PC-9 (cell line): ENCODE results near the gene CHST3. TPM values are rescaled to one million over a fixed set of nuclear protein-coding genes. Genes with fewer than 3 reads are reported as not detected.

Experiments used
- BruUV-seq: library from RNA; stranded (reverse); fragments of 400-500 nt; replicated peaks from 2 replicates; lab custom pipeline; 2021; lab: Mats Ljungman, UMichigan
- CTCF ChIA-PET: fragments of 300-600 bp; sonication (Branson Sonifier 250); formaldehyde crosslinking; loops from one replicate; lab custom pipeline; 2022; ENCODE audit warnings: antibody characterized with exemption; lab: Charles Lee
- POLR2A ChIA-PET: fragments of 300-600 bp; sonication (Branson Sonifier 250); formaldehyde crosslinking; loops from one replicate; lab custom pipeline; 2022; ENCODE audit warnings: antibody characterized with exemption; ENCODE audit not compliant: unreplicated experiment; lab: Charles Lee
- DNase-seq, 2 experiments: peaks; one replicate each; pipeline versions ENCODE4 v3.0.0 to v3.0.0-alpha.2; 2015 to 2022; ENCODE audit warnings: mixed read lengths in 1 of 2
- H2AFZ ChIP-seq: fragments of 200-600 bp; sonication (generic); 2 replicates; pipeline ENCODE4 v1.8.1; 2017; ENCODE audit warnings: antibody characterized with exemption
- H3F3A ChIP-seq: fragments of 200-600 bp; sonication (generic); 2 replicates; pipeline ENCODE4 v1.8.1; 2017; ENCODE audit warnings: antibody characterized with exemption, mild to moderate bottlenecking, low read depth; ENCODE audit not compliant: insufficient read depth
- H3K27ac ChIP-seq: fragments of 200-600 bp; sonication (generic); 2 replicates; pipeline ENCODE4 v1.6.1; 2016; ENCODE audit warnings: mixed run types
- H3K27me3 ChIP-seq: fragments of 200-600 bp; sonication (generic); 2 replicates; pipeline ENCODE4 v1.6.1; 2016; ENCODE audit warnings: low read depth, mixed run types; ENCODE audit not compliant: insufficient read depth
- H3K36me3 ChIP-seq: fragments of 200-600 bp; sonication (generic); 2 replicates; pipeline ENCODE4 v1.6.1; 2016; ENCODE audit warnings: low read depth, mixed run types
- H3K4me1 ChIP-seq: fragments of 200-600 bp; sonication (generic); replicated peaks from 2 replicates; pipeline ENCODE4 v1.6.1; 2016; ENCODE audit warnings: mixed run types; ENCODE audit not compliant: insufficient read depth
- H3K4me2 ChIP-seq: fragments of 200-600 bp; sonication (generic); 2 replicates; pipeline ENCODE4 v1.6.1; 2017; ENCODE audit warnings: mixed run types
- H3K4me3 ChIP-seq: fragments of 200-600 bp; sonication (generic); 2 replicates; pipeline ENCODE4 v1.6.1; 2016; ENCODE audit warnings: mixed run types
- H3K79me2 ChIP-seq: fragments of 200-600 bp; sonication (generic); 2 replicates; pipeline ENCODE4 v1.6.1; 2017; ENCODE audit warnings: low read depth, mixed run types
- H3K9me2 ChIP-seq: fragments of 200-600 bp; sonication (generic); 2 replicates; pipeline ENCODE4 v1.8.1; 2017; ENCODE audit warnings: mild to moderate bottlenecking; ENCODE audit not compliant: insufficient read depth
- H3K9me3 ChIP-seq: fragments of 200-600 bp; sonication (generic); 2 replicates; pipeline ENCODE4 v1.8.1; 2016; ENCODE audit warnings: low read depth; ENCODE audit not compliant: insufficient read depth
- H4K20me1 ChIP-seq: fragments of 200-600 bp; sonication (generic); 2 replicates; pipeline ENCODE4 v1.8.1; 2017; ENCODE audit not compliant: insufficient read depth
- EZH2 ChIP-seq: fragments of 200-600 bp; sonication (generic); IDR thresholded peaks from 2 replicates; pipeline ENCODE4 v1.8.0; 2017; ENCODE audit warnings: antibody characterized with exemption, low read depth
- intact Hi-C: fragments of 100-400 bp; cut with micrococcal nuclease; formaldehyde crosslinking; loops from one replicate; pipeline ENCODE4 v1.10.0; 2022; ENCODE audit not compliant: unreplicated experiment
- total RNA-seq: library from RNA; stranded (reverse); gene quantifications from 2 replicates; pipeline ENCODE4 v1.2.3, GENCODE V29; 2021
- TF ChIP-seq, protein P1 (sequence below): fragments of 200-600 bp; sonication (generic); conservative IDR thresholded peaks from 2 replicates; pipeline ENCODE4 v1.6.1; 2017; ENCODE audit warnings: mixed run types, antibody characterized with exemption, mild to moderate bottlenecking, moderate library complexity

CHST3 gene
- total RNA-seq, 1 experiment from 2014 or later = 23.3 TPM

DNA sequence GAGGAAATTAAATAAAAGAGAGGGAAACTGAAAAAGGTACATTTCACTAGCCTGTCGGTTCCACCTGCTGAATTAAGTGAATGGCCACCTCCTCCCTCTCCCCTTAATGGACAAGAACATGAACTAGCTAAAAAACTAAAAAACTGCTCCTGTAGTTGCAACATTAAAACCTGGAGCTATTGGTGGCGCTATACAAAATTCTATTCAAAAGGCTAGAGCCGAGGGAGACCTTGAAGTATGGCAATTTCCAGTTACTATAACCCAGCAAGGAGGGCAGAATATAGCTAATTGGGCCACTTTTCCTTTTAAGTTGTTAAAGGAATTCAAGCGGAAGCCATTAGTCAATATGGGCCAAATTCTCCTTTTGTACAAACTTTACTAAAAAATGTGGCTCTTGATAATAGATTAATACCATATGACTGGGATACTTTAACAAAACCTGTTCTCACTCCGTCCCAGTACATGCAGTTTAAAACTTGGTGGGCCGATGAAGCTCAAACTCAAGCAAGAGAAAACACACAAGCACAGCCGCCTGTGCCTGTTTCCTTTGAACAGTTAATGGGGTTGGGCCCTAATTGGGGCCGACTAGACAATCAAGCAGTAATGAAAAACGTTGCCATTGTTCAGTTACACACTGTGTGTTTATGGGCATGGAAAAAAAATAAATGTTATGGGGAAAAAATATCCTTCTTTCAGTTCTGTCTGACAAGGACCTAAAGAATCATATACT is 6.5 kb upstream of the CHST3 start:
- no TSS peak for BruUV-seq
- Histone ChIP-seq H4K20me1 (no peaks in the 10 kb centered on the region), H2AFZ (no peak overlapping the region), H3K4me3 (no peak overlapping the region), H3K9me3 (peaks cover 13% of the 10 kb centered on the region), H3K4me1 (peaks cover 23% of the 10 kb centered on the region), H3K4me2 (no peak overlapping the region), H3K27ac (no peak overlapping the region), H3K36me3 (no peaks in the 10 kb centered on the region), H3K9me2 (no peaks in the 10 kb centered on the region), H3K79me2 (no peaks in the 10 kb centered on the region), H3F3A (peaks cover 4% of the 10 kb centered on the region; the same call in 1 of the 2 replicates), H3K27me3 (no peaks in the 10 kb centered on the region)
- CTCF ChIA-PET = interaction anchor here (1.4 kb wide), 1 partner anchor 13 kb away, joined by 3 read pairs; no protein-coding TSS in a partner anchor
- POLR2A ChIA-PET = no interaction called here
- no peak for TF ChIP-seq EZH2
- TF ChIP-seq, protein P1, sequence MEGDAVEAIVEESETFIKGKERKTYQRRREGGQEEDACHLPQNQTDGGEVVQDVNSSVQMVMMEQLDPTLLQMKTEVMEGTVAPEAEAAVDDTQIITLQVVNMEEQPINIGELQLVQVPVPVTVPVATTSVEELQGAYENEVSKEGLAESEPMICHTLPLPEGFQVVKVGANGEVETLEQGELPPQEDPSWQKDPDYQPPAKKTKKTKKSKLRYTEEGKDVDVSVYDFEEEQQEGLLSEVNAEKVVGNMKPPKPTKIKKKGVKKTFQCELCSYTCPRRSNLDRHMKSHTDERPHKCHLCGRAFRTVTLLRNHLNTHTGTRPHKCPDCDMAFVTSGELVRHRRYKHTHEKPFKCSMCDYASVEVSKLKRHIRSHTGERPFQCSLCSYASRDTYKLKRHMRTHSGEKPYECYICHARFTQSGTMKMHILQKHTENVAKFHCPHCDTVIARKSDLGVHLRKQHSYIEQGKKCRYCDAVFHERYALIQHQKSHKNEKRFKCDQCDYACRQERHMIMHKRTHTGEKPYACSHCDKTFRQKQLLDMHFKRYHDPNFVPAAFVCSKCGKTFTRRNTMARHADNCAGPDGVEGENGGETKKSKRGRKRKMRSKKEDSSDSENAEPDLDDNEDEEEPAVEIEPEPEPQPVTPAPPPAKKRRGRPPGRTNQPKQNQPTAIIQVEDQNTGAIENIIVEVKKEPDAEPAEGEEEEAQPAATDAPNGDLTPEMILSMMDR = no peak
- intact Hi-C loops = no loop called here
- no peak for DNase-seq

DNA sequence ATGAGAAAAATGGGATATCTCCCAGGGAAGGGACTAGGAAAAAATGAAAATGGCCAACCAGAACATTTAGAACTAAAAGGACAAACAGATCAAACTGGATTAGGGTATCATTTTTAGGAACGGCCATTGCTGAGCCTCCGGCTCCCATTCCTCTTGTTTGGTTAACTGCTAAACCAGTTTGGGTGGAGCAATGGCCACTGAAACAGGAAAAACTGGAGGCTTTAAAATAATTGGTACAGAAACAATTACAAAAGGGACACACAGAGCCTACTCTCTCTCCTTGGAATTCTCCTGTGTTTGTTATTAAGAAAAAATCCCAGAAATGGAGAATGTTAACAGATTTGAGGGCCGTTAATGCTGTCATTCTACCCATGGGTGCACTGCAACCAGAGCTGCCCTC is 4.7 kb upstream of the CHST3 start:
- Histone ChIP-seq H3K36me3 (no peaks in the 10 kb centered on the region), H3K9me2 (no peaks in the 10 kb centered on the region), H3K79me2 (no peaks in the 10 kb centered on the region), H3K4me1 (peaks cover 23% of the 10 kb centered on the region), H3K9me3 (peaks cover 13% of the 10 kb centered on the region), H2AFZ (no peak overlapping the region), H3K27ac (no peak overlapping the region), H3K4me2 (peak overlapping the region; percentile 21; the same call in 1 of the 2 replicates), H3K4me3 (no peak overlapping the region), H4K20me1 (no peaks in the 10 kb centered on the region), H3K27me3 (no peaks in the 10 kb centered on the region), H3F3A (peaks cover 4% of the 10 kb centered on the region; the same call in 1 of the 2 replicates)
- CTCF ChIA-PET = interaction anchor here (0.7 kb wide), 1 partner anchor 295 kb away, joined by 3 read pairs; no protein-coding TSS in a partner anchor
- TF ChIP-seq, protein P1 = no peak
- no peak for TF ChIP-seq EZH2
- BruUV-seq = no TSS peak
- POLR2A ChIA-PET = interaction anchor here (0.6 kb wide), 1 partner anchor 825 kb away, joined by 4 read pairs; no protein-coding TSS in a partner anchor
- intact Hi-C loops = no loop called here
- peak in 1 of 2 experiments; percentile 57 for DNase-seq

DNA sequence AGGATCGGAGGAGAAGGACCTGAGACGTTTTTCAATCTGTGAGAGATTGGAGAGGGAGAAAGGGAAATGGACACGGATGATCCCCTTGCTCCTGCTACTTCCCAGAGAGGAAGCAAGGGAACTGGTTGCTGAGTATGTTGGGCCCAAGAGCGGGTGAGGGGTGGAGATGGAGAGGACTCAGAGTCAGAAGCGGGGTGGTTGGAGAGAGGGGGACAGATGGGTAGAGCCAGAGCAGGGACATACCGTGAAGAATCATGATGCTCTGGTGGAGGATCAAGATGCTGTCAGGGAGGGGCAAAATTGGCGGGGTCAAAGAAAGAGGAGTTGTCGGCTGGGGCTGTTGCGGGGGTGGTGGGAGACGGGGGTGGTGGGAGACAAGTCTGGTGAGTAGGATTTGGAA is 2.4 kb upstream of the CHST3 start:
- no peak for TF ChIP-seq EZH2
- Histone ChIP-seq H3K36me3 (no peaks in the 10 kb centered on the region), H3K4me3 (no peak overlapping the region), H3K79me2 (peaks cover 20% of the 10 kb centered on the region), H3K9me2 (no peaks in the 10 kb centered on the region), H3K9me3 (no peaks in the 10 kb centered on the region), H3K4me1 (peaks cover 30% of the 10 kb centered on the region), H3F3A (peaks cover 4% of the 10 kb centered on the region; the same call in 1 of the 2 replicates), H2AFZ (no peak overlapping the region), H4K20me1 (no peaks in the 10 kb centered on the region), H3K4me2 (no peak overlapping the region), H3K27ac (no peak overlapping the region), H3K27me3 (no peaks in the 10 kb centered on the region)
- DNase-seq = no peak
- ChIA-PET CTCF (no interaction called here), POLR2A (no interaction called here)
- BruUV-seq = no TSS peak
- intact Hi-C loops = loop anchor here (10.0 kb wide), 1 partner anchor 127 kb away; no protein-coding TSS in a partner anchor
